ENCODE measurements around the gene NSRP1. TPM values are rescaled to one million over a fixed set of nuclear protein-coding genes. Genes with fewer than 3 reads are reported as not detected.

NSRP1 gene
- total and polyA plus RNA-seq, 2 of the 13 experiments (the other 11 are each of a cell fraction or from before 2014, with no cell fraction given) = 7.0 to 14.3 TPM

- TF ChIP-seq PRDM10 (CRISPR knock-in tag; IDR thresholded peaks at IDR 0.05; ENCODE audit: low read depth) = no peak
- no peak for TF ChIP-seq ZNF512 (CRISPR knock-in tag; IDR thresholded peaks at IDR 0.05)
- TF ChIP-seq SETDB1 (CRISPR knock-in tag; IDR thresholded peaks at IDR 0.05; ENCODE audit: borderline replicate concordance) = no peak
- no peak for TF ChIP-seq PCBP1 (IDR thresholded peaks at IDR 0.05; ENCODE audit: borderline replicate concordance, low read depth, low read length)
- TF ChIP-seq ZNF710 (CRISPR knock-in tag; IDR thresholded peaks at IDR 0.05; ENCODE audit: borderline replicate concordance) = no peak
- TF ChIP-seq EP300 (IDR thresholded peaks at IDR 0.05; ENCODE audit: low read depth in 2 of 2, low read length in 2 of 2) = 0 out of 4 replicates have a peak, but pooled peaks of 1 of the 2 experiments have one; percentile 14
- no peak for TF ChIP-seq EP300 (CRISPR knock-in tag; IDR thresholded peaks at IDR 0.05; ENCODE audit: borderline replicate concordance)
- peak; percentile 64; the same call in 1 of the 2 replicates for TF ChIP-seq MXD3 (CRISPR knock-in tag; IDR thresholded peaks at IDR 0.05)
- peak; percentile 87 for TF ChIP-seq ZNF574 (CRISPR knock-in tag; IDR thresholded peaks at IDR 0.05)
- peak; percentile 89 for TF ChIP-seq ZNF451 (CRISPR knock-in tag; IDR thresholded peaks at IDR 0.05)
- TF ChIP-seq FOSL2 (CRISPR knock-in tag; IDR thresholded peaks at IDR 0.05) = peak; percentile 72
- peak in 1 of 2 experiments; percentile 73; a peak in 1 of 4 replicates for TF ChIP-seq ATF4 (CRISPR knock-in tag; IDR thresholded peaks at IDR 0.05)
- TF ChIP-seq ZNF317 (CRISPR knock-in tag; IDR thresholded peaks at IDR 0.05) = peak; percentile 53; the same call in 1 of the 2 replicates
- TF ChIP-seq HNRNPH1 (optimal IDR thresholded peaks at IDR 0.05; ENCODE audit: low read depth, low read length) = no peak
Measured at GRCh38 chr17:30116661-30117551, at the start of gene NSRP1 (continued).

Measured in HepG2 (cell line).